Measurements from ENCODE around the gene ZNF8.
"Not testable (repeated sequence)": the region's sequence is repeated elsewhere in the genome, so short reads cannot be mapped to it uniquely, and the experiment has no call there.

ZNF8 gene
- 21.8 reads per million, percentile 48 among the genes with 10 or more reads in this experiment for total RNA-seq

- peak; percentile 96 for DNase-seq
Observed at GRCh38 chr19:58278541-58279041, at the start of gene ZNF8. Gene ZNF8 (plus strand): TSS chr19:58278955. CDS start chr19:58279082, 127 bp downstream.

GRCh38 chr19:58229255-58229639 lies 49.5 kb upstream of the ZNF8 start:
- DNase-seq = no peak

GRCh38 chr19:58237324-58237723 lies 41.4 kb upstream of the ZNF8 start:
- no peak for DNase-seq

GRCh38 chr19:58243351-58243750 lies 35.4 kb upstream of the ZNF8 start:
- no peak for DNase-seq

- no peak for DNase-seq
Observed at GRCh38 chr19:58248886-58249285, 29.9 kb upstream of the ZNF8 start.

GRCh38 chr19:58252102-58252685 lies 26.6 kb upstream of the ZNF8 start:
- no peak for DNase-seq

GRCh38 chr19:58258259-58258658 lies 20.5 kb upstream of the ZNF8 start:
- DNase-seq = not testable (repeated sequence)

- DNase-seq = no peak
Observed at GRCh38 chr19:58261600-58261967, 17.2 kb upstream of the ZNF8 start.

- no peak for DNase-seq
Observed at GRCh38 chr19:58261968-58262921, 16.5 kb upstream of the ZNF8 start.

- no peak for DNase-seq
Observed at GRCh38 chr19:58262922-58263296, 15.8 kb upstream of the ZNF8 start.

GRCh38 chr19:58265100-58265499 lies 13.7 kb upstream of the ZNF8 start:
- no peak for DNase-seq

- DNase-seq = no peak
Observed at GRCh38 chr19:58268344-58268743, 10.4 kb upstream of the ZNF8 start.

- DNase-seq = no peak
Observed at GRCh38 chr19:58274771-58275201, 4.0 kb upstream of the ZNF8 start.

- DNase-seq = no peak
Observed at GRCh38 chr19:58275564-58275963, 3.2 kb upstream of the ZNF8 start.

GRCh38 chr19:58277197-58277596 lies 1.6 kb upstream of the ZNF8 start:
- DNase-seq = no peak

- no peak for DNase-seq
Observed at GRCh38 chr19:58277748-58278540, 811 bp upstream of the ZNF8 start.

- peak; percentile 18 for DNase-seq
Observed at GRCh38 chr19:58279042-58279924, 528 bp downstream of the ZNF8 start.

- DNase-seq = no peak
Observed at GRCh38 chr19:58279925-58280316, 1.2 kb downstream of the ZNF8 start.

- DNase-seq = no peak
Observed at GRCh38 chr19:58284199-58284598, 5.4 kb downstream of the ZNF8 start.

GRCh38 chr19:58291943-58292342 lies 13.2 kb downstream of the ZNF8 start:
- DNase-seq = no peak

GRCh38 chr19:58294743-58295374 lies 16.1 kb downstream of the ZNF8 start:
- no peak for DNase-seq

- DNase-seq = no peak
Observed at GRCh38 chr19:58296104-58296503, 17.3 kb downstream of the ZNF8 start.

Measured in effector CD4-positive, alpha-beta T cell (primary cell).